Hepatocyte (in vitro differentiated cells): ENCODE measurements around the gene FAM135A. TPM values are rescaled to one million over a fixed set of nuclear protein-coding genes. Genes with fewer than 3 reads are reported as not detected.
"Not testable (repeated sequence)": the region's sequence is repeated elsewhere in the genome, so short reads cannot be mapped to it uniquely, and the experiment has no call there.

Experiments used
- DNase-seq: peaks from one replicate; pipeline ENCODE4 v3.0.0-alpha.2; 2016; ENCODE audit warnings: low spot score
- H2AFZ ChIP-seq: fragments of 200-600 bp; sonication (generic); 2 replicates; pipeline ENCODE4 v1.6.0; 2016; ENCODE audit warnings: antibody characterized with exemption, mild to moderate bottlenecking
- H3K27ac ChIP-seq: fragments of 200-600 bp; sonication (generic); 2 replicates; pipeline ENCODE4 v1.5.1; 2016; ENCODE audit warnings: mild to moderate bottlenecking
- H3K27me3 ChIP-seq: fragments of 200-600 bp; sonication (generic); 2 replicates; pipeline ENCODE4 v1.6.1; 2016
- H3K36me3 ChIP-seq: fragments of 200-600 bp; sonication (generic); replicated peaks from 2 replicates; pipeline ENCODE4 v1.5.1; 2016; ENCODE audit warnings: low read depth; ENCODE audit not compliant: insufficient read depth
- H3K4me1 ChIP-seq: fragments of 200-600 bp; sonication (generic); 2 replicates; pipeline ENCODE4 v1.5.1; 2016; ENCODE audit warnings: mild to moderate bottlenecking, moderate library complexity; ENCODE audit not compliant: insufficient read depth
- H3K4me2 ChIP-seq: fragments of 200-600 bp; sonication (generic); 2 replicates; pipeline ENCODE4 v1.6.0; 2016
- H3K4me3 ChIP-seq: fragments of 200-600 bp; sonication (generic); 2 replicates; pipeline ENCODE4 v1.5.1; 2016; ENCODE audit warnings: mild to moderate bottlenecking
- H3K79me2 ChIP-seq: fragments of 200-600 bp; sonication (generic); 2 replicates; pipeline ENCODE4 v1.6.0; 2017; ENCODE audit warnings: mild to moderate bottlenecking
- H3K9me2 ChIP-seq: fragments of 200-600 bp; sonication (generic); replicated peaks from 2 replicates; pipeline ENCODE4 v1.6.0; 2017; ENCODE audit warnings: mild to moderate bottlenecking; ENCODE audit not compliant: insufficient read depth
- H3K9me3 ChIP-seq: fragments of 200-600 bp; sonication (generic); 2 replicates; pipeline ENCODE4 v1.5.1; 2016; ENCODE audit warnings: low read depth, mild to moderate bottlenecking
- H4K20me1 ChIP-seq: fragments of 200-600 bp; sonication (generic); 2 replicates; pipeline ENCODE4 v1.6.0; 2016; ENCODE audit warnings: mild to moderate bottlenecking; ENCODE audit not compliant: insufficient read depth, poor library complexity, severe bottlenecking
- EZH2 ChIP-seq: fragments of 200-600 bp; sonication (generic); IDR thresholded peaks from 2 replicates; pipeline ENCODE4 v1.6.1; 2016; ENCODE audit warnings: antibody characterized with exemption, mild to moderate bottlenecking, borderline replicate concordance
- EZH2phosphoT487 ChIP-seq: fragments of 200-600 bp; sonication (generic); IDR thresholded peaks from one replicate; pipeline ENCODE4 v1.6.1; 2018; ENCODE audit warnings: antibody characterized with exemption, mild to moderate bottlenecking, low read depth, moderate library complexity; ENCODE audit not compliant: unreplicated experiment, severe bottlenecking
- WGBS: methylation state at CpG from one replicate; pipeline ENCODE4 v1.1.6; 2016; ENCODE audit warnings: low lambda C conversion rate; ENCODE audit errors: missing lambda C conversion rate; 5-methylcytosine and 5-hydroxymethylcytosine counted together
- polyA plus RNA-seq: library from polyadenylated mRNA; unstranded; fragments of >200 nt; fragmentation: Nextera tagmentation; extraction: Ambion mirVana; gene quantifications from 2 replicates; pipeline ENCODE4 v1.2.1, GENCODE V29; 2016
- total RNA-seq: library from RNA; depleted of rRNA; stranded (reverse); fragments of >200 nt; gene quantifications from 2 replicates; pipeline ENCODE4 v1.2.3, GENCODE V29; 2014
- TF ChIP-seq, protein P1 (sequence below): fragments of 200-600 bp; sonication (generic); IDR thresholded peaks from 2 replicates; pipeline ENCODE4 v1.5.1; 2016; ENCODE audit warnings: antibody characterized with exemption, mild to moderate bottlenecking; ENCODE audit not compliant: poor library complexity

FAM135A gene
- total and polyA plus RNA-seq, 2 experiments from 2014 or later, result 19.0 to 78.4 TPM

GRCh38 chr6:70479236-70479635 lies 65.9 kb downstream of the FAM135A start:
- Histone ChIP-seq H3K27ac (no peak overlapping the region), H3K4me2 (peak overlapping the region; percentile 16), H3K79me2 (no peaks in the 10 kb centered on the region), H4K20me1 (no peaks in the 10 kb centered on the region), H2AFZ (no peak overlapping the region), H3K4me3 (no peak overlapping the region), H3K36me3 (no peaks in the 10 kb centered on the region), H3K9me2 (no peaks in the 10 kb centered on the region), H3K4me1 (no peaks in the 10 kb centered on the region), H3K27me3 (no peaks in the 10 kb centered on the region), H3K9me3 (no peaks in the 10 kb centered on the region)
- TF ChIP-seq EZH2phosphoT487 (no peak), EZH2 (no peak)
- TF ChIP-seq, protein P1, sequence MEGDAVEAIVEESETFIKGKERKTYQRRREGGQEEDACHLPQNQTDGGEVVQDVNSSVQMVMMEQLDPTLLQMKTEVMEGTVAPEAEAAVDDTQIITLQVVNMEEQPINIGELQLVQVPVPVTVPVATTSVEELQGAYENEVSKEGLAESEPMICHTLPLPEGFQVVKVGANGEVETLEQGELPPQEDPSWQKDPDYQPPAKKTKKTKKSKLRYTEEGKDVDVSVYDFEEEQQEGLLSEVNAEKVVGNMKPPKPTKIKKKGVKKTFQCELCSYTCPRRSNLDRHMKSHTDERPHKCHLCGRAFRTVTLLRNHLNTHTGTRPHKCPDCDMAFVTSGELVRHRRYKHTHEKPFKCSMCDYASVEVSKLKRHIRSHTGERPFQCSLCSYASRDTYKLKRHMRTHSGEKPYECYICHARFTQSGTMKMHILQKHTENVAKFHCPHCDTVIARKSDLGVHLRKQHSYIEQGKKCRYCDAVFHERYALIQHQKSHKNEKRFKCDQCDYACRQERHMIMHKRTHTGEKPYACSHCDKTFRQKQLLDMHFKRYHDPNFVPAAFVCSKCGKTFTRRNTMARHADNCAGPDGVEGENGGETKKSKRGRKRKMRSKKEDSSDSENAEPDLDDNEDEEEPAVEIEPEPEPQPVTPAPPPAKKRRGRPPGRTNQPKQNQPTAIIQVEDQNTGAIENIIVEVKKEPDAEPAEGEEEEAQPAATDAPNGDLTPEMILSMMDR, result no peak
- 50% methylated on average over 4 of the region's 4 CpGs for WGBS
- peak; percentile 30 for DNase-seq

GRCh38 chr6:70486638-70487037 lies 73.3 kb downstream of the FAM135A start:
- not testable (repeated sequence) for H2AFZ ChIP-seq, H3K79me2 ChIP-seq, DNase-seq, H3K4me2 ChIP-seq, H3K9me3 ChIP-seq, H3K27me3 ChIP-seq, H3K27ac ChIP-seq, H3K4me1 ChIP-seq, H3K36me3 ChIP-seq, H3K4me3 ChIP-seq, H3K9me2 ChIP-seq, H4K20me1 ChIP-seq
- 91% methylated on average over 9 of the region's 9 CpGs for WGBS

DNA sequence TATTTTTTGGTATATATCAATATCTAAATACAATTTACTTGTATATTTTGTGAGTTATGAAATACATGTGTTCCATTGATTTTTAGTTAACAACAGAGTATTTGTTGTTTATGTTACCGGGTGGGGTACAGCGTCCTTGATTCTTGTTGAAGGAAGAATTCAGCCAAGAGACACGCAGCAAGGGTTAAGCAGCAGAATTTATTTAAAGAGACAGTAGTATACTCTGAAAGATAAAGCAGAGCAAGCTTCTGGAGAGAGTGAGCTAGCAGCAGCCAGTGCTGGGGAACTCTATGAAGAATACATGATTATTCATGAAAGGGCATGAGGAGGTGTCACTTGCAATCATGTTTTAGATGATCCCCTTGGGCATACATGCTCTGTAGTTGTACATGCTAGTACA lies 76.1 kb downstream of the FAM135A start:
- Histone ChIP-seq H3K36me3 (no peaks in the 10 kb centered on the region), H3K4me1 (no peaks in the 10 kb centered on the region), H3K4me3 (no peak overlapping the region), H2AFZ (no peak overlapping the region), H3K79me2 (no peaks in the 10 kb centered on the region), H3K9me3 (no peaks in the 10 kb centered on the region), H3K9me2 (no peaks in the 10 kb centered on the region), H4K20me1 (no peaks in the 10 kb centered on the region), H3K27me3 (no peaks in the 10 kb centered on the region), H3K27ac (no peak overlapping the region), H3K4me2 (no peak overlapping the region)
- WGBS, result 85% methylated on average over 3 of the region's 3 CpGs
- no peak for DNase-seq
- TF ChIP-seq, protein P1, result no peak
- TF ChIP-seq EZH2phosphoT487 (no peak), EZH2 (no peak)

- TF ChIP-seq, protein P1, result no peak
- TF ChIP-seq EZH2 (no peak), EZH2phosphoT487 (no peak)
- Histone ChIP-seq H4K20me1 (no peaks in the 10 kb centered on the region), H2AFZ (no peak overlapping the region), H3K4me3 (no peak overlapping the region), H3K27me3 (no peaks in the 10 kb centered on the region), H3K79me2 (no peaks in the 10 kb centered on the region), H3K4me1 (no peaks in the 10 kb centered on the region), H3K9me2 (no peaks in the 10 kb centered on the region), H3K4me2 (no peak overlapping the region), H3K36me3 (no peaks in the 10 kb centered on the region), H3K9me3 (no peaks in the 10 kb centered on the region), H3K27ac (no peak overlapping the region)
- WGBS, result 97% methylated on average over 1 of the region's 1 CpG
- no peak for DNase-seq
Measured at GRCh38 chr6:70494833-70495232, 81.5 kb downstream of the FAM135A start.

GRCh38 chr6:70495790-70496189 lies 82.5 kb downstream of the FAM135A start:
- not testable (repeated sequence) for H3K4me3 ChIP-seq, H3K79me2 ChIP-seq, H3K4me2 ChIP-seq, H2AFZ ChIP-seq, H3K36me3 ChIP-seq, H3K27ac ChIP-seq, H4K20me1 ChIP-seq, H3K9me3 ChIP-seq, H3K9me2 ChIP-seq, H3K4me1 ChIP-seq, DNase-seq, H3K27me3 ChIP-seq
- WGBS, result 93% methylated on average over 3 of the region's 3 CpGs
